HFFc6 (cell line): ENCODE results near the gene MAST4. TPM values are rescaled to one million over a fixed set of nuclear protein-coding genes. Genes with fewer than 3 reads are reported as not detected.

Source experiments
- DNase-seq: peaks from one replicate; pipeline ENCODE4 v3.0.0-alpha.2; 2018
- H3K27ac Mint-ChIP-seq: 2 replicates; pipeline ENCODE4 v1.8.0; 2020; ENCODE audit warnings: mild to moderate bottlenecking, mixed read lengths
- H3K27me3 Mint-ChIP-seq: 2 replicates; pipeline ENCODE4 v1.8.0; 2021; ENCODE audit warnings: mild to moderate bottlenecking, moderate library complexity, mixed read lengths; ENCODE audit not compliant: insufficient read depth
- H3K36me3 Mint-ChIP-seq: 2 replicates; pipeline ENCODE4 v1.8.0; 2021; ENCODE audit warnings: low read depth, mixed read lengths
- H3K4me1 Mint-ChIP-seq: 2 replicates; pipeline ENCODE4 v1.8.0; 2020; ENCODE audit warnings: low read depth, mixed read lengths
- H3K4me3 Mint-ChIP-seq: 2 replicates; pipeline ENCODE4 v1.8.0; 2020; ENCODE audit warnings: mild to moderate bottlenecking, moderate library complexity, mixed read lengths
- H3K9me3 Mint-ChIP-seq: 2 replicates; pipeline ENCODE4 v1.8.0; 2020; ENCODE audit warnings: mild to moderate bottlenecking, mixed read lengths
- CTCF ChIP-seq: fragments of 200-600 bp; sonication (generic); IDR thresholded peaks from 2 replicates; pipeline ENCODE4 v1.5.0; 2021; ENCODE audit warnings: antibody characterized with exemption, mild to moderate bottlenecking
- total RNA-seq, 6 experiments: library from RNA; stranded (reverse); fragmentation: NEBNext Ultra II Directional; extraction: Animal tissue kit (Norgen Biotek cat#: 25700); gene quantifications; 2 replicates in 1 of 6; 3 replicates in 5 of 6; pipeline ENCODE4 v1.2.3, GENCODE V29; 2021

MAST4 gene
- total RNA-seq, 6 experiments from 2014 or later = 3.0 to 5.6 (median 3.9) TPM

GRCh38 chr5:66655395-66656324, 59.5 kb downstream of the MAST4 start:
- Mint-ChIP-seq H3K4me1 (no peaks in the 10 kb centered on the region), H3K27ac (no peak overlapping the region), H3K27me3 (no peaks in the 10 kb centered on the region; the same call in 1 of the 2 replicates), H3K9me3 (no peaks in the 10 kb centered on the region), H3K4me3 (no peak overlapping the region), H3K36me3 (no peaks in the 10 kb centered on the region)
- no peak for TF ChIP-seq CTCF
- DNase-seq = no peak

- Mint-ChIP-seq H3K9me3 (no peaks in the 10 kb centered on the region), H3K36me3 (no peaks in the 10 kb centered on the region), H3K27me3 (no peaks in the 10 kb centered on the region), H3K4me3 (no peak overlapping the region), H3K27ac (no peak overlapping the region), H3K4me1 (no peaks in the 10 kb centered on the region)
- TF ChIP-seq CTCF = no peak
- DNase-seq = no peak
Measured at GRCh38 chr5:66658516-66658915, 62.3 kb downstream of the MAST4 start.

- Mint-ChIP-seq H3K27ac (no peak overlapping the region), H3K4me1 (no peaks in the 10 kb centered on the region), H3K36me3 (no peaks in the 10 kb centered on the region), H3K9me3 (peaks cover 4% of the 10 kb centered on the region; the same call in 1 of the 2 replicates), H3K4me3 (no peak overlapping the region), H3K27me3 (no peaks in the 10 kb centered on the region)
- DNase-seq = no peak
- no peak for TF ChIP-seq CTCF
Measured at GRCh38 chr5:66659780-66660179, 63.6 kb downstream of the MAST4 start.

GRCh38 chr5:66660396-66660795, 64.2 kb downstream of the MAST4 start:
- no peak for TF ChIP-seq CTCF
- Mint-ChIP-seq H3K27me3 (no peaks in the 10 kb centered on the region), H3K27ac (no peak overlapping the region), H3K36me3 (no peaks in the 10 kb centered on the region), H3K9me3 (peaks cover 4% of the 10 kb centered on the region; the same call in 1 of the 2 replicates), H3K4me1 (no peaks in the 10 kb centered on the region), H3K4me3 (no peak overlapping the region)
- no peak for DNase-seq

- Mint-ChIP-seq H3K4me3 (no peak overlapping the region), H3K27me3 (no peaks in the 10 kb centered on the region), H3K9me3 (peaks cover 4% of the 10 kb centered on the region; the same call in 1 of the 2 replicates), H3K4me1 (no peaks in the 10 kb centered on the region), H3K36me3 (no peaks in the 10 kb centered on the region), H3K27ac (no peak overlapping the region)
- TF ChIP-seq CTCF = no peak
- no peak for DNase-seq
Measured at GRCh38 chr5:66661149-66661548, 65.0 kb downstream of the MAST4 start.
